HG03460 (cell line): ENCODE measurements around the gene GK2.

ENCODE experiments used
- ATAC-seq: cut with Tn5 transposase; IDR thresholded peaks from one replicate; pipeline ENCODE4 v1.9.1; 2021; ENCODE audit not compliant: unreplicated experiment

GK2 gene

GRCh38 chr4:79390890-79391289 is 17.1 kb downstream of the GK2 start:
- no peak for ATAC-seq

- ATAC-seq, result no peak
These were observed 22.4 kb downstream of the GK2 start for GRCh38 chr4:79385641-79386040.

DNA sequence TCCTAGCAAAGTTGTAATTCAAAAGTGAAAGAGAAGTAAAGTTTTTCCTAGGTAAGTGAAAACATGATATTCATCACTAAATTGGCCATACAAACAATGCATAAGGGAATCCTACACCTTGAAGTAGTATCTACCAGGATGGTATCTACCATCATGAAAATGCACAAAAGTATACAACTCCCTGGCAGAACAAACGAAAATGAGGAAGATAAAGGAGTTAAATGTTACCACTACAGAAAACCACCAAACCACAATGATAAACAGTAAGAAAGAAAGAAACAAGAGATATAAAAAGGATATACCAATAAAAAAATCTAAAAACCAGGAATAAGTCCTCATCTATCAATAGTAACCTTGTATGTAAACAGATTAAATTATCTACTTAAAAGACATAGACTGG is 26.9 kb downstream of the GK2 start:
- no peak for ATAC-seq

DNA sequence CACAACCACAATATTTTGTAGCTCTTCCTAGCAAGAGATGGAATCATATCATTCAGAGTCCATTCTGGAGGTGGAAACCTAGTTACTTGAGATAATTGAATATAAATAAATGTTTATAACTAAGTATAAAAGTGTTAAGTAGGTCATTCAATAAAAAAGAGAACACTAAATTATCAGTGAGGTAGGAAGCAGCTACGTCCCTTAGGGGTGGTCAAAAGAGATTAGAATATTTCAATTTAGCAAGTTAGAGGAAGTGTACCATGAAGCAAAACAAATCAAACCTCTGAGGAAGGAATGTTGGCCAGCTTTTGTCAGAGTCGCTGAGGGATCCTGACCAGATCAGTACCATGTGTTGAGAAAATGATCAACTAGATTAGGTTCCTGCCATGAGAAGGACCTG is 38.0 kb downstream of the GK2 start:
- no peak for ATAC-seq

GRCh38 chr4:79367096-79367495 is 40.9 kb downstream of the GK2 start:
- no peak for ATAC-seq

GRCh38 chr4:79366422-79366821 is 41.6 kb downstream of the GK2 start:
- no peak for ATAC-seq

DNA sequence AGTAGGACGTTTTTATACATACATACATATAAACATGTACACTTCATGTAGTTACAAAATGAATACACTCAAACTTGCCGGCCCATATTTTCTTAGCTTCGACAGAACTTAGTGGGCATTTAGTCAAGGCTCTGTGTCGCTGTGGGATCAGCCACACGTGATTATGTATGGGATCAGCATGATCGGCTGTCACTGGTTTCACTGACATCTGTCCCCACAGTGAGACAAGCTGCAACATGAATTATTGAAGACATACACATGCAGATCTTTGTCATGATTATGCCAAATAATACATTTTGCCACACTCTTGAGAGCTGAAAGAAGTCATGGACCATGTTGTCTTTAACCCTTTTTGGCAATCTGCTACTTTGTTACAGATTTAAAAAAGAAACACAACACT is 44.0 kb downstream of the GK2 start:
- no peak for ATAC-seq

GRCh38 chr4:79362626-79363025 is 45.4 kb downstream of the GK2 start:
- ATAC-seq, result no peak

- no peak for ATAC-seq
These were observed 48.0 kb downstream of the GK2 start for GRCh38 chr4:79360006-79360405.

- ATAC-seq, result no peak
These were observed 49.6 kb downstream of the GK2 start for GRCh38 chr4:79358438-79358837.

DNA sequence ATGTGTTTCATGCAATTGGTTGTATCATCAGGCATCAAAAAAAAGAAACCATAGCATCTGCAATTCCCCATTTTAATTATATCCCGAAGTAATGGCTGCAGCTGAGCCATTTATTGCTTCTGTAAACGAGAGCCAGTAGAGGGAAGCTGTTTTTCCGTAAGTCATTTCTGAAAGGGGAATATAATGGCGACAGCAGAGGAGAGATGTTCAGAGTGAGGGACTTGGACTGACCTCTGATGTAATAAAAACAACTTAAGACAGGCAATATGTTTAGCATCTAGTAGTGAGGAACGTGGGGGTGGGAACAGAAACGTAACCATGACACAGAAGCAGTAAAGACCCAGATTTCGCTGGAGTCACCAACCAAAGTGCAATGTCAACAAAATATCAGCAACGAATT is 50.7 kb downstream of the GK2 start:
- ATAC-seq, result no peak
